ENCODE data around the gene MESP1. TPM values are rescaled to one million over a fixed set of nuclear protein-coding genes. Genes with fewer than 3 reads are reported as not detected.

Gene MESP1
- total and polyA plus RNA-seq, 2 of the 4 experiments (the other 2 are of a cell fraction): under 0.01 to 0.10 TPM

- Histone ChIP-seq H3K14ac (replicated peaks; ENCODE audit: low read depth, low read length) (no peak overlapping the region; the same call in 1 of the 2 replicates), H2AK5ac (ENCODE audit: low read depth, low read length) (no peak overlapping the region), H4K8ac (ENCODE audit: low read depth in 2 of 2, low read length in 2 of 2) (no peak overlapping the region), H3K27me3 (ENCODE audit: control insufficient read depth, insufficient read depth, low read length) (peaks cover 40% of the 10 kb centered on the region), H3K4ac (ENCODE audit: low read depth, low read length) (no peak overlapping the region), H2BK120ac (ENCODE audit: low read depth, low read length) (no peak overlapping the region), H3K36me3 (ENCODE audit: control insufficient read depth, insufficient read depth, low read length) (no peaks in the 10 kb centered on the region), H3K4me3 (ENCODE audit: insufficient read depth, low read depth, low read length) (no peak overlapping the region), H3K9ac (ENCODE audit: low read depth, low read length) (no peak overlapping the region), H3K4me1 (ENCODE audit: control insufficient read depth, insufficient read depth, low read length) (no peaks in the 10 kb centered on the region), H3K56ac (ENCODE audit: extremely low read depth, insufficient read depth, low read length) (no peak overlapping the region), H3K4me2 (ENCODE audit: low read depth, low read length) (no peak overlapping the region), H2BK5ac (ENCODE audit: low read depth, low read length, poor library complexity, severe bottlenecking) (no peak overlapping the region), H3K9me1 (ENCODE audit: insufficient read depth, low read length) (no peaks in the 10 kb centered on the region), H4K91ac (ENCODE audit: insufficient read depth, low read depth, low read length) (no peak overlapping the region), H2AFZ (replicated peaks; ENCODE audit: low read length, poor library complexity) (no peak overlapping the region), H3K23ac (ENCODE audit: low read depth, low read length) (no peak overlapping the region), H3K9me3 (ENCODE audit: control insufficient read depth, insufficient read depth, low read length) (peaks cover 10% of the 10 kb centered on the region; the same call in 1 of the 2 replicates), H3K79me1 (ENCODE audit: low read depth in 1 of 2, low read length in 2 of 2) (no peaks in the 10 kb centered on the region), H3K18ac (ENCODE audit: low read depth, low read length) (no peak overlapping the region), H4K20me1 (ENCODE audit: insufficient read depth, low read length) (no peaks in the 10 kb centered on the region), H4K5ac (ENCODE audit: low read depth, low read length) (no peak overlapping the region), H2AK9ac (replicated peaks; ENCODE audit: low read depth, low read length, poor library complexity) (no peak overlapping the region), H2BK15ac (ENCODE audit: low read depth, low read length) (no peak overlapping the region), H3K27ac (ENCODE audit: insufficient read depth, low read length) (no peak overlapping the region), H2BK20ac (ENCODE audit: low read depth, low read length) (no peak overlapping the region)
- intact Hi-C loops (cut with micrococcal nuclease) (no loop called here), dilution Hi-C loops (cut with HindIII; ENCODE audit: low sequenced_read_pairs, unreplicated experiment) (no loop called here), in situ Hi-C loops (cut with MboI; ENCODE audit: low sequenced_read_pairs) (no loop called here)
- DNase-seq: no peak
- BruUV-seq (replicated peaks): no TSS peak
- no peak for ATAC-seq (ENCODE audit: low read depth)
- ChIA-PET POLR2A (ENCODE audit: unreplicated experiment) (no interaction called here), CTCF (no interaction called here)
- TF ChIP-seq ELK1 (IDR thresholded peaks at IDR 0.05; ENCODE audit: borderline replicate concordance, low read depth, low read length) (no peak), NFE2L2 (IDR thresholded peaks at IDR 0.05; ENCODE audit: low read depth, low read length) (no peak), RAD21 (IDR thresholded peaks at IDR 0.05; ENCODE audit: low read length) (no peak)
- no CpG with 5 or more reads among the region's 1 CpG for WGBS, 2 experiments (ENCODE audit: extremely low coverage in 2 of 2, insufficient read length in 1 of 2)
Measured at GRCh38 chr15:89724621-89725020, 26.4 kb downstream of the MESP1 start.
